Measurements from ENCODE around the gene SULT1A2. TPM values are rescaled to one million over a fixed set of nuclear protein-coding genes. Genes with fewer than 3 reads are reported as not detected.

Gene SULT1A2
- polyA plus RNA-seq, 2 donors, result 0.05 to 0.43 TPM

DNA sequence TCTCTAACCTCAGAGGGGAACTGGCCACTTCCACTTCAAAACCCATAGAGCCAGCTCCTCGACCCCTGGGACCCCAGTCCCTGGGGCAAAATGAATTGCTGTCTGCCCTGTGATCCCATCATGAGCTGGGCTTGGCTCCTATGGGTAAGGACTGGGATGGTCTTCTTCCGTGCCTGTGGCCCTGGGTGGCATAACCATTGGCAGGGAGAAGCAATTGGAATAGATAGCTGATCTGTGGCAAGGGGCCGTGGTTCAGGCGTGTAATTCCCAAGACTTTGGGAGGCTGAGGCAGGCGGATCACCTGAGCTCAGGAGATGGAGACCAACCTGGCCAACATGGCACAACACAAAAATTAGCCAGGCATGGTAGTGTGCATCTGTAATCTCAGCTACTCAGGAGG lies 4.3 kb downstream of the SULT1A2 start:
- no peak overlapping the region for H3K27ac ChIP-seq (ENCODE audit: low read depth in 2 of 2, low read length in 1 of 2)
- H3K27me3 ChIP-seq (ENCODE audit: control insufficient read depth in 1 of 2, insufficient read depth in 2 of 2, low read length in 2 of 2), result no peaks in the 10 kb centered on the region
- WGBS, 2 donors, result 92% methylated on average over 5 of the region's 5 CpGs
- H3K4me1 ChIP-seq (ENCODE audit: control insufficient read depth in 2 of 2, insufficient read depth in 2 of 2, low read length in 1 of 2), result peaks cover 0 to 2% of the 10 kb centered on the region in 2 donors
- no peaks in the 10 kb centered on the region for H3K9me3 ChIP-seq (ENCODE audit: control insufficient read depth in 2 of 2, insufficient read depth in 1 of 2, low read depth in 1 of 2, low read length in 1 of 2)
- no peak overlapping the region for H3K4me3 ChIP-seq (ENCODE audit: low read depth in 1 of 2, low read length in 2 of 2)
- peaks cover 11 to 26% of the 10 kb centered on the region in 2 donors for H3K36me3 ChIP-seq (ENCODE audit: control insufficient read depth in 2 of 2, insufficient read depth in 2 of 2, low read length in 1 of 2)

DNA sequence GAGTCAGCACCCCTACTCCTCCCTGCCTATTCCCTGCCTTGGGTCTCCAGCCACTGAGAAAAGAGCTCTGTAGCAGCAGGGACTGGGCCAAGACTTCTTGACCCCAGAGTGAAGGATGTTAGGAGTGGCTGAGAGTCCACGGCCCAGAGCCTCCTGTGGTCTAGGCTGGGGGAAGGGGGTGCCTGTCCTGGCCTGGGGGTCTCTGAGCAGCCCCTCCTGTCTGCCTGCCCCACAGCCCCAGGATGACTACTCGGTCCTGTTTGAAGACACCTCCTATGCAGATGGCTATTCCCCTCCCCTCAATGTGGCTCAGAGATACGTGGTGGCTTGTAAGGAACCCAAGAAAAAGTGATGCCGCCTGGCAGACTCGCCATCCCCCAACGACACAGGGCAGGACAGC lies 5.5 kb downstream of the SULT1A2 start:
- H3K4me1 ChIP-seq (ENCODE audit: control insufficient read depth in 2 of 2, insufficient read depth in 2 of 2, low read length in 1 of 2), result no peaks in the 10 kb centered on the region
- peaks cover 11 to 28% of the 10 kb centered on the region in 2 donors for H3K36me3 ChIP-seq (ENCODE audit: control insufficient read depth in 2 of 2, insufficient read depth in 2 of 2, low read length in 1 of 2)
- H3K4me3 ChIP-seq (ENCODE audit: low read depth in 1 of 2, low read length in 2 of 2), result no peak overlapping the region
- no peaks in the 10 kb centered on the region for H3K9me3 ChIP-seq (ENCODE audit: control insufficient read depth in 2 of 2, insufficient read depth in 1 of 2, low read depth in 1 of 2, low read length in 1 of 2)
- WGBS, 2 donors, result 87 to 88% methylated on average over 6 of the region's 6 CpGs
- no peak overlapping the region for H3K27ac ChIP-seq (ENCODE audit: low read depth in 2 of 2, low read length in 1 of 2)
- H3K27me3 ChIP-seq (ENCODE audit: control insufficient read depth in 1 of 2, insufficient read depth in 2 of 2, low read length in 2 of 2), result no peaks in the 10 kb centered on the region

DNA sequence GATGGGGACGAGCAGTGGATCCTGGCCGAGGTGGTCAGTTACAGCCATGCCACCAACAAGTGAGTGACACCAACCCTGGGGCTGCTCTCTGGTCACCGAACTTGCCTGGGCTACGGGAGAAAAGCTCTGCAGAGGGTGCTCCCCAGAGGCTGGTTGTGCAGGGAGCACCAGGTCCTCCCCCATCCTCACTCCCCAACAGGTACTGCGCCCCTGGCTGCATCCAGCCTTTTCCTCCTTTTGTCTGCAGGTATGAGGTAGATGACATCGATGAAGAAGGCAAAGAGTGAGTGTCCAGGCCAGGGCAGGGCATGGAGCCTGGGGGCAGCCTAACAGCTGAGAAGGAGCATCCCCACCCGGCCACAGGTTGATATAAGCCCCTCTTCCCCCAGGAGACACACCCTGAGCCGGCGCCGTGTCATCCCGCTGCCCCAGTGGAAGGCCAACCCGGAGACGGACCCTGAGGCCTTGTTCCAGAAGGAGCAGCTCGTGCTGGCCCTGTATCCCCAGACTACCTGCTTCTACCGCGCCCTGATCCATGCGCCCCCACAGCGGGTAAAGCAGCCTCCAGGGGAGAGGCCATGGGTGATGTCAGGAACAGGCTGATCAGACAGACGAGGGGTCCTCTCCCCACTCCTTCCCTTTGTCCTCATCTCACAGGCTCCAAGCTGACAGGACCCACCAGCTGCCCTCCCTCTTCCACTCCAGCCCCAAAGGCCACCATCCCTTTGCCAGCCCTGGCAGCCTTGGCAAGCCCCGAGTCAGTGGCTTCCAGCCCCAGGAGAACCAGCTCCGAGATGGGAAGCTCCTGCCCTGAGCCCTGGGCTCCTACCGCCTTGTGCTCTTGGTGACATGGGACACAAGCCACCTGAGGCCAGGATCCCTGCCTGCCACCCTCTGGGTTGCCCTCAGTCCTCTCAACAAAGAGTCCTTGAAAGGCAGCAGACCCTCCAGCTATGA lies 6.2 kb downstream of the SULT1A2 start:
- Histone ChIP-seq H3K27me3 (ENCODE audit: control insufficient read depth in 1 of 2, insufficient read depth in 2 of 2, low read length in 2 of 2) (no peaks in the 10 kb centered on the region), H3K9me3 (ENCODE audit: control insufficient read depth in 2 of 2, insufficient read depth in 1 of 2, low read depth in 1 of 2, low read length in 1 of 2) (no peaks in the 10 kb centered on the region), H3K36me3 (ENCODE audit: control insufficient read depth in 2 of 2, insufficient read depth in 2 of 2, low read length in 1 of 2) (peaks cover 14 to 31% of the 10 kb centered on the region in 2 donors), H3K4me1 (ENCODE audit: control insufficient read depth in 2 of 2, insufficient read depth in 2 of 2, low read length in 1 of 2) (no peaks in the 10 kb centered on the region), H3K27ac (ENCODE audit: low read depth in 2 of 2, low read length in 1 of 2) (no peak overlapping the region), H3K4me3 (ENCODE audit: low read depth in 1 of 2, low read length in 2 of 2) (no peak overlapping the region)
- WGBS, 2 donors, result 91 to 93% methylated on average over 22 of the region's 22 CpGs

DNA sequence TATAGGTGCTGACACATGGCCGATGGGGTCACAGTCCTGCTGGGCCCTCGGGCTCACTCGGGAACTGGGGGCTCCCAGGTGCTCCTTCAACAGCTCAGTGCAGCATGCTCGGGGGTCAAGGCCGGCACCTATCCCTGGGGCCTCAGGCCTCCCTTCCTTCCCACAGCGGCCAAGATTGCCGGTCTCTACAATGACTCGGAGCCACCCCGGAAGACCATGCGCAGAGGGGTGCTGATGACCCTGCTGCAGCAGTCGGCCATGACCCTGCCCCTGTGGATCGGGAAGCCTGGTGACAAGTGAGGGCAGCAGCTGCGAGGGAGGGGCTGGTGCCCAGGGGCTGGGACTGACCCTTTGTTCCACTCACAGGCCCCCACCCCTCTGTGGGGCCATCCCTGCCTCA lies 6.9 kb downstream of the SULT1A2 start:
- 94 to 95% methylated on average over 13 of the region's 13 CpGs for WGBS, 2 donors
- Histone ChIP-seq H3K27ac (ENCODE audit: low read depth in 2 of 2, low read length in 1 of 2) (no peak overlapping the region), H3K4me1 (ENCODE audit: control insufficient read depth in 2 of 2, insufficient read depth in 2 of 2, low read length in 1 of 2) (no peaks in the 10 kb centered on the region), H3K4me3 (ENCODE audit: low read depth in 1 of 2, low read length in 2 of 2) (no peak overlapping the region), H3K9me3 (ENCODE audit: control insufficient read depth in 2 of 2, insufficient read depth in 1 of 2, low read depth in 1 of 2, low read length in 1 of 2) (no peaks in the 10 kb centered on the region), H3K27me3 (ENCODE audit: control insufficient read depth in 1 of 2, insufficient read depth in 2 of 2, low read length in 2 of 2) (no peaks in the 10 kb centered on the region), H3K36me3 (ENCODE audit: control insufficient read depth in 2 of 2, insufficient read depth in 2 of 2, low read length in 1 of 2) (peaks cover 17 to 37% of the 10 kb centered on the region in 2 donors)

DNA sequence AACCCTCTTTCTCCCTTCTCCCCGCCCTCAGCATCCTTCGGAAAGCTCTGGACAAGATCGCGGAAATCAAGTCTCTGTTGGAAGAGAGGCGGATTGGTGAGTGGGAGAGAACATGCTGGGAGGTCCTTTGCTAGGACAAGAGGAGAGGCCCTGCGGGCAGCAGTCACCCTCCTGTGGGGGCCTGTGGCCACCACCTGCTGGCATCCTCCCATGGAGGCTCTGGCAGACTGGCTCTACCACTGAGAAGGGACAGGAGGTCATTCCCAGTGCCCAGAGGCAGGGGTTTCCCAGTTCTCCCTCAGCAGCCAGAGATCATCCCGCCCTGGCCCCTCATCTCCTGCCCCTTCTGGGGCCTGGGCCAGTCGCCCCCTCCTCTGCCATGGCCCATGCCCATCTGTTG lies 7.8 kb downstream of the SULT1A2 start:
- no peaks in the 10 kb centered on the region for H3K4me1 ChIP-seq (ENCODE audit: control insufficient read depth in 2 of 2, insufficient read depth in 2 of 2, low read length in 1 of 2)
- H3K36me3 ChIP-seq (ENCODE audit: control insufficient read depth in 2 of 2, insufficient read depth in 2 of 2, low read length in 1 of 2), result peaks cover 17 to 37% of the 10 kb centered on the region in 2 donors
- no peaks in the 10 kb centered on the region for H3K27me3 ChIP-seq (ENCODE audit: control insufficient read depth in 1 of 2, insufficient read depth in 2 of 2, low read length in 2 of 2)
- 97 to 98% methylated on average over 8 of the region's 8 CpGs for WGBS, 2 donors
- H3K9me3 ChIP-seq (ENCODE audit: control insufficient read depth in 2 of 2, insufficient read depth in 1 of 2, low read depth in 1 of 2, low read length in 1 of 2), result no peaks in the 10 kb centered on the region
- H3K27ac ChIP-seq (ENCODE audit: low read depth in 2 of 2, low read length in 1 of 2), result no peak overlapping the region
- H3K4me3 ChIP-seq (ENCODE audit: low read depth in 1 of 2, low read length in 2 of 2), result no peak overlapping the region

DNA sequence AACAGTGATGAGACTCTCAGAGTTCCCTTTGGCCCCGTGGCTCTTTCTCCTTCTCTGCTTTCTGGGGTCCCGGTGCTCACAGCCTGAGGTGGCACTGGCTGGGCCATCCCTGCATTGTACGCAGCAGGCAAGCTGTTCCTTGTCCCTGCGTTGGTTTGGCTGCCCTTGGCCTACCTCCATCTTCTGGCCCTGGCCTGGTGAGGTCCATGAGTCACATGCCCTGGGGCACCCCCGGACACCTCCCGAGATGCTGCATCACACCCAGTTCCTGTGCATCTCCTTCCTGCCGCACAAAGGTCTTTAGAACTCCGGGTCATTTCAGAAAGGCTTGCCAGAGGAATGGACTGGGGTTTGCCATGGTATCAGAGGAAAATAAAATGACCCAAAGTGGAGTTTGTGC lies 9.5 kb downstream of the SULT1A2 start:
- no peaks in the 10 kb centered on the region for H3K9me3 ChIP-seq (ENCODE audit: control insufficient read depth in 2 of 2, insufficient read depth in 1 of 2, low read depth in 1 of 2, low read length in 1 of 2)
- H3K27me3 ChIP-seq (ENCODE audit: control insufficient read depth in 1 of 2, insufficient read depth in 2 of 2, low read length in 2 of 2), result no peaks in the 10 kb centered on the region
- H3K36me3 ChIP-seq (ENCODE audit: control insufficient read depth in 2 of 2, insufficient read depth in 2 of 2, low read length in 1 of 2), result peaks cover 17 to 37% of the 10 kb centered on the region in 2 donors
- no peak overlapping the region for H3K27ac ChIP-seq (ENCODE audit: low read depth in 2 of 2, low read length in 1 of 2)
- H3K4me1 ChIP-seq (ENCODE audit: control insufficient read depth in 2 of 2, insufficient read depth in 2 of 2, low read length in 1 of 2), result no peaks in the 10 kb centered on the region
- WGBS, 2 donors, result 65 to 82% methylated on average over 8 of the region's 8 CpGs
- no peak overlapping the region for H3K4me3 ChIP-seq (ENCODE audit: low read depth in 1 of 2, low read length in 2 of 2)

DNA sequence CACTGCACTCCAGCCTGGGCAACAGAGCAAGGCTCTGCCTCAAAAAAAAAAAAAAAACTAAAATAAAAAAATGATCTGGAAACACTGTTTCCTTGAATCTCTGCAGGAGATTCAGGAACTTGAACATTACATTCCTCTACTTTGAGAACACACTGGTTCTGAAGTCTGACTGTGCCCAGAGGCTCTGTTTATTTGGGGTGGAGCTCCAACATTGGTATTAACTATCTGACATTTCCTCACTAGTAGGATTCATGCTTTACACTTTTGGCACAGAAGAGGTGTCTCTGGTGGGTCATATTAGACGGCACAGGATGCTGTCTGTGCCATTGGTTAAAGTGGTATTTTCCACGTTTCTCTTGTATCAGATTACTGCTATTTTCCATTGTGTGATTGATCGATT lies 10.4 kb downstream of the SULT1A2 start:
- no peaks in the 10 kb centered on the region for H3K9me3 ChIP-seq (ENCODE audit: control insufficient read depth in 2 of 2, insufficient read depth in 1 of 2, low read depth in 1 of 2, low read length in 1 of 2)
- peaks cover 20 to 40% of the 10 kb centered on the region in 2 donors for H3K36me3 ChIP-seq (ENCODE audit: control insufficient read depth in 2 of 2, insufficient read depth in 2 of 2, low read length in 1 of 2)
- H3K4me1 ChIP-seq (ENCODE audit: control insufficient read depth in 2 of 2, insufficient read depth in 2 of 2, low read length in 1 of 2), result no peaks in the 10 kb centered on the region
- no peak overlapping the region for H3K4me3 ChIP-seq (ENCODE audit: low read depth in 1 of 2, low read length in 2 of 2)
- WGBS, 2 donors, result 91% methylated on average over 3 of the region's 3 CpGs
- H3K27me3 ChIP-seq (ENCODE audit: control insufficient read depth in 1 of 2, insufficient read depth in 2 of 2, low read length in 2 of 2), result no peaks in the 10 kb centered on the region
- no peak overlapping the region for H3K27ac ChIP-seq (ENCODE audit: low read depth in 2 of 2, low read length in 1 of 2)

DNA sequence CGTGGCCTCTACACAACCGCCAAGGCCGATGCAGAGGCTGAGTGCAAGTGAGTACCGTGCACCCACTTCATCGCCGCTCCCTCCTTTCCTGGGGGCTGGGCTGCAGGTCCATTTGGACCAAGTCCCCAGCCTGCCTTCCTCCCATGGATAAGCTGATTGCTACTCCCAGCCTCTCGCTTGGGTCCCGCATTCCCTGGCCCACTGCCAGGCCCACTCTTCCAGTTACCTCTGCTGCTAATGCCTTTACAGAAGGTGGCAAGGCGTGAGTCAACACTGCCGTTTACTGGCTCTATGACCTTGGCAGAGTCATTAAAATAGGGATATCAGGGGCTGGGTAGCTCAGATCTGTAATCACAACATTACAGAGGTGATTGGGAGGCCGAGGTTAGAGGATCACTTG lies 11.2 kb downstream of the SULT1A2 start:
- Histone ChIP-seq H3K4me1 (ENCODE audit: control insufficient read depth in 2 of 2, insufficient read depth in 2 of 2, low read length in 1 of 2) (no peaks in the 10 kb centered on the region), H3K36me3 (ENCODE audit: control insufficient read depth in 2 of 2, insufficient read depth in 2 of 2, low read length in 1 of 2) (peaks cover 17 to 34% of the 10 kb centered on the region in 2 donors), H3K4me3 (ENCODE audit: low read depth in 1 of 2, low read length in 2 of 2) (no peak overlapping the region), H3K27me3 (ENCODE audit: control insufficient read depth in 1 of 2, insufficient read depth in 2 of 2, low read length in 2 of 2) (no peaks in the 10 kb centered on the region), H3K9me3 (ENCODE audit: control insufficient read depth in 2 of 2, insufficient read depth in 1 of 2, low read depth in 1 of 2, low read length in 1 of 2) (no peaks in the 10 kb centered on the region), H3K27ac (ENCODE audit: low read depth in 2 of 2, low read length in 1 of 2) (no peak overlapping the region)
- 77 to 91% methylated on average over 11 of the region's 11 CpGs for WGBS, 2 donors

DNA sequence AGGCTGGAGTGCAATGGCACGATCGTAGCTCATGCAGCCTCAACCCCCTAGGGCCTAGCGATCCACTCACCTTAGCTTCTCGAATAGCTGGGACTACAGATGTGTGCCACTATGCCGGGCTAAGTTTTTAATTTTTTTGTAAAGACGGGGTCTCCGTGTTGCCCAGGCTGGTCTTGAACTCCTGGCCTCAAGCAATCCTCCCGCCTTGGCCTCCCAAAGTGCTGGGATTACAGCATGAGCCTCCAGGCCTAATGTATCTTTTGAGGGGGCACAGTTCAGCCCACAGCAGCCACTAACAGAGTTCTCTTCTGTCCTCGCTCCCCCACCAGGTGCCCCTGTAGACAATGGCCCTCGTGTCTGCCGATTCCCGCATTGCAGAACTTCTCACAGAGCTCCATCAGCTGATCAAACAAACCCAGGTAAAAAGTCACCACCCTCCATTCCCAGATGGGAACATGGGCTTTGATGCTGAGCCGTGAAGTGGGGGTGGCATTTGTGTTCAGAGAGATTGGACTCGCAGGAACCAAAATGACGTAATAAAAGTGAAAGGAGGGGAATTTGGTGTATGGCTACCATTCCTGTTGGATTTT lies 16.0 kb downstream of the SULT1A2 start:
- no peaks in the 10 kb centered on the region for H3K27me3 ChIP-seq (ENCODE audit: control insufficient read depth in 1 of 2, insufficient read depth in 2 of 2, low read length in 2 of 2)
- peaks cover 13 to 14% of the 10 kb centered on the region in 2 donors for H3K36me3 ChIP-seq (ENCODE audit: control insufficient read depth in 2 of 2, insufficient read depth in 2 of 2, low read length in 1 of 2)
- H3K4me1 ChIP-seq (ENCODE audit: control insufficient read depth in 2 of 2, insufficient read depth in 2 of 2, low read length in 1 of 2), result no peaks in the 10 kb centered on the region
- 96% methylated on average over 15 of the region's 15 CpGs for WGBS, 2 donors
- H3K9me3 ChIP-seq (ENCODE audit: control insufficient read depth in 2 of 2, insufficient read depth in 1 of 2, low read depth in 1 of 2, low read length in 1 of 2), result no peaks in the 10 kb centered on the region
- H3K27ac ChIP-seq (ENCODE audit: low read depth in 2 of 2, low read length in 1 of 2), result no peak overlapping the region
- no peak overlapping the region for H3K4me3 ChIP-seq (ENCODE audit: low read depth in 1 of 2, low read length in 2 of 2)
